ENCODE measurements around the gene TMEM222.

DNA sequence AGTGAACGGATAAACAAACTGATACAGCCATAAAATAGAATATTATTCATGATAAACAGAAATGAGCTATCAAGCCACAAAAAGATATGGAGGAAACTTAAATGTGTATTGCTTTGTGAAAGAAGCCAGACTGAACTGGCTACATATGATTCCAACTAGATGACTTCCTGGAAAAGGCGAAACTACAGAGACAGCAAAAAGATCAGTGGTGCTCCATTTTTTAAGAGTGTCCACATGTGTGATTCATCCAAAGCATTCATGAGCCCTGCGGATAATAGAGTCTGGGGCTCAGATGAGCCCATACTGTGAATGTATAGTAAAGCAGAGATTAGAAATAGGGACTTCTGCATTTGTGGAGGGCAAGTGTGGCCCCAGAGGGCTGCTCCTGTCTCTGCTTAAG lies 7.8 kb upstream of the TMEM222 start:
- TF ChIP-seq CTCF (IDR thresholded peaks at IDR 0.05) (no peak), EZH2 (IDR thresholded peaks at IDR 0.05) (no peak)
